Esophagus muscularis mucosa (tissue), 4 donors: Measurements from ENCODE around the gene TRIP13. TPM values are rescaled to one million over a fixed set of nuclear protein-coding genes. Genes with fewer than 3 reads are reported as not detected.
"Not testable (repeated sequence)": the region's sequence is repeated elsewhere in the genome, so short reads cannot be mapped to it uniquely, and the experiment has no call there.

ENCODE experiments used
- DNase-seq: peaks from one replicate; pipeline ENCODE4 v3.0.0-alpha.2; 2017; ENCODE audit errors: extremely low spot score
- H3K27ac ChIP-seq, 4 donors: fragments of 200-600 bp; sonication (generic); replicated peaks in 1 of 4; 1 replicate in 3 of 4; 2 replicates in 1 of 4; pipeline ENCODE4 v1.5.1; 2016 to 2019; ENCODE audit warnings: mild to moderate bottlenecking in 1 of 4
- H3K27me3 ChIP-seq, 4 donors: fragments of 200-600 bp; sonication (generic); one replicate each; pipeline versions ENCODE4 v1.5.1 to v1.6.0; 2016 to 2019
- H3K36me3 ChIP-seq, 4 donors: fragments of 200-600 bp; sonication (generic); one replicate each; pipeline ENCODE4 v1.5.1; 2016 to 2019
- H3K4me1 ChIP-seq, 4 donors: fragments of 200-600 bp; sonication (generic); one replicate each; pipeline ENCODE4 v1.5.1; 2016 to 2019
- H3K4me3 ChIP-seq, 4 donors: fragments of 200-600 bp; sonication (generic); 1 replicate in 2 of 4; 2 replicates in 2 of 4; pipeline ENCODE4 v1.5.1; 2016 to 2019; ENCODE audit warnings: mild to moderate bottlenecking in 4 of 4, moderate library complexity in 1 of 4
- H3K9me3 ChIP-seq, 4 donors: fragments of 200-600 bp; sonication (generic); 1 replicate in 3 of 4; 2 replicates in 1 of 4; pipeline ENCODE4 v1.5.1; 2016 to 2019
- CTCF ChIP-seq, 3 experiments: fragments of 200-600 bp in 2 of 3; fragments of 450-650 bp in 1 of 3; sonication (generic) in 2 of 3; IDR thresholded peaks; one replicate each; pipeline ENCODE4 v1.5.1; 2017 to 2019; ENCODE audit warnings: antibody characterized with exemption in 3 of 3, mild to moderate bottlenecking in 2 of 3, moderate library complexity in 1 of 3
- EP300 ChIP-seq: sonication (generic); formaldehyde crosslinking; IDR thresholded peaks from one replicate; pipeline ENCODE4 v1.6.1; 2017; ENCODE audit warnings: antibody characterized with exemption
- POLR2A ChIP-seq: fragments of 450-650 bp; IDR thresholded peaks from one replicate; pipeline ENCODE4 v1.6.1; 2017; ENCODE audit warnings: antibody characterized with exemption, moderate library complexity, mild to moderate bottlenecking, low read depth
- POLR2AphosphoS5 ChIP-seq, 2 donors: sonication (generic); formaldehyde crosslinking; IDR thresholded peaks; one replicate each; pipeline ENCODE4 v1.6.1; 2017; ENCODE audit warnings: antibody characterized with exemption in 2 of 2
- WGBS: methylation state at CpG from one replicate; pipeline ENCODE4 v1.1.5; 2018; 5-methylcytosine and 5-hydroxymethylcytosine counted together
- intact Hi-C: fragments of 100-400 bp; cut with DNase I; formaldehyde crosslinking; loops from one replicate; pipeline ENCODE4 v1.15.1; 2023
- total RNA-seq, 4 donors: library from RNA; depleted of rRNA; stranded (reverse); fragments of >200 nt; gene quantifications; one replicate each; pipeline versions ENCODE4 v1.1.0 to v1.2.1, GENCODE V29; 2016

TRIP13 gene
- total RNA-seq, 4 donors from 2014 or later: 0.65 to 0.92 (median 0.66) TPM; not detected in 1

- 85% methylated on average over 16 of the region's 16 CpGs for WGBS
- Histone ChIP-seq H3K9me3 (no peaks in the 10 kb centered on the region), H3K27ac (no peak overlapping the region), H3K4me1 (peaks cover 7 to 24% (median 18%) of the 10 kb centered on the region in 4 donors), H3K4me3 (no peak overlapping the region), H3K36me3 (peaks cover 0 to 4% (median 0%) of the 10 kb centered on the region in 4 donors), H3K27me3 (peaks cover 0 to 56% (median 0%) of the 10 kb centered on the region in 4 donors)
- TF ChIP-seq POLR2A (no peak), EP300 (no peak), POLR2AphosphoS5 (IDR thresholded peaks at IDR 0.05) (no peak), CTCF (IDR thresholded peaks at IDR 0.05) (no peak)
- intact Hi-C loops: no loop called here
- no peak for DNase-seq
Observed at GRCh38 chr5:851553-851952, 41.1 kb upstream of the TRIP13 start.

- Histone ChIP-seq H3K27ac (no peak overlapping the region), H3K9me3 (no peaks in the 10 kb centered on the region), H3K4me1 (peaks cover 7 to 24% (median 18%) of the 10 kb centered on the region in 4 donors), H3K36me3 (no peaks in the 10 kb centered on the region), H3K27me3 (peaks cover 0 to 56% (median 0%) of the 10 kb centered on the region in 4 donors), H3K4me3 (no peak overlapping the region)
- intact Hi-C loops: no loop called here
- no peak for TF ChIP-seq EP300
- no peak for TF ChIP-seq POLR2A
- no peak for TF ChIP-seq CTCF (IDR thresholded peaks at IDR 0.05)
- TF ChIP-seq POLR2AphosphoS5 (IDR thresholded peaks at IDR 0.05): no peak
- 63% methylated on average over 5 of the region's 5 CpGs for WGBS
- no peak for DNase-seq
Observed at GRCh38 chr5:852018-852417, 40.7 kb upstream of the TRIP13 start.

GRCh38 chr5:852431-853401 is 40.0 kb upstream of the TRIP13 start:
- intact Hi-C loops: no loop called here
- Histone ChIP-seq H3K4me3 (no peak overlapping the region), H3K9me3 (no peaks in the 10 kb centered on the region), H3K4me1 (peaks cover 7 to 24% (median 18%) of the 10 kb centered on the region in 4 donors), H3K27ac (no peak overlapping the region), H3K36me3 (no peaks in the 10 kb centered on the region), H3K27me3 (peaks cover 0 to 56% (median 0%) of the 10 kb centered on the region in 4 donors)
- no peak for DNase-seq
- 89% methylated on average over 55 of the region's 55 CpGs for WGBS
- TF ChIP-seq CTCF (IDR thresholded peaks at IDR 0.05): no peak
- TF ChIP-seq EP300: no peak
- no peak for TF ChIP-seq POLR2A

- Histone ChIP-seq H3K4me1 (peaks cover 7 to 24% (median 18%) of the 10 kb centered on the region in 4 donors), H3K27me3 (peaks cover 0 to 56% (median 0%) of the 10 kb centered on the region in 4 donors)
- H3K36me3 ChIP-seq, H3K27ac ChIP-seq, H3K4me3 ChIP-seq, H3K9me3 ChIP-seq, DNase-seq, intact Hi-C loops: not testable (repeated sequence)
- WGBS: 76% methylated on average over 17 of the region's 18 CpGs
Observed at GRCh38 chr5:853416-854090, 39.1 kb upstream of the TRIP13 start.

- no peaks in the 10 kb centered on the region for H3K36me3 ChIP-seq
- WGBS: 82% methylated on average over 7 of the region's 13 CpGs
- no peak for DNase-seq
- TF ChIP-seq POLR2A (no peak), CTCF (IDR thresholded peaks at IDR 0.05) (no peak), POLR2AphosphoS5 (IDR thresholded peaks at IDR 0.05) (no peak), EP300 (no peak)
- H3K27me3 ChIP-seq: peaks cover 0 to 56% (median 0%) of the 10 kb centered on the region in 4 donors
- intact Hi-C loops: no loop called here
- H3K27ac ChIP-seq: no peak overlapping the region
- H3K4me3 ChIP-seq: no peak overlapping the region
- peaks cover 7 to 18% (median 14%) of the 10 kb centered on the region in 4 donors for H3K4me1 ChIP-seq
- no peaks in the 10 kb centered on the region for H3K9me3 ChIP-seq
Observed at GRCh38 chr5:854217-854616, 38.5 kb upstream of the TRIP13 start.
